ENCODE results near the gene MYLK2.

- TF ChIP-seq RARB (CRISPR knock-in tag; IDR thresholded peaks at IDR 0.05), result no peak
- TF ChIP-seq CSRNP3 (CRISPR knock-in tag; IDR thresholded peaks at IDR 0.05), result no peak
- TF ChIP-seq TOX (CRISPR knock-in tag; IDR thresholded peaks at IDR 0.05; ENCODE audit: borderline replicate concordance), result no peak
- TF ChIP-seq ISL1 (CRISPR knock-in tag; IDR thresholded peaks at IDR 0.05), result no peak
- no peak for TF ChIP-seq CREB5 (CRISPR knock-in tag; IDR thresholded peaks at IDR 0.05; ENCODE audit: low read depth)
- TF ChIP-seq POU6F1 (CRISPR knock-in tag; IDR thresholded peaks at IDR 0.05; ENCODE audit: borderline replicate concordance, low read depth), result no peak
- TF ChIP-seq TCF4 (CRISPR knock-in tag; IDR thresholded peaks at IDR 0.05; ENCODE audit: borderline replicate concordance), result no peak
- no peak for TF ChIP-seq ZNF70 (CRISPR knock-in tag; IDR thresholded peaks at IDR 0.05)
- TF ChIP-seq ZFP3 (CRISPR knock-in tag; IDR thresholded peaks at IDR 0.05), result no peak
- TF ChIP-seq PPARA (CRISPR knock-in tag; IDR thresholded peaks at IDR 0.05; ENCODE audit: borderline replicate concordance), result no peak
- no peak for TF ChIP-seq PATZ1 (CRISPR knock-in tag; IDR thresholded peaks at IDR 0.05; ENCODE audit: borderline replicate concordance)
- no peak for TF ChIP-seq ESRRG (CRISPR knock-in tag; IDR thresholded peaks at IDR 0.05)
- no peak for TF ChIP-seq TSHZ2 (CRISPR knock-in tag; IDR thresholded peaks at IDR 0.05)
These were observed 23.5 kb downstream of the MYLK2 start for GRCh38 chr20:31842471-31843157.

Measured in SK-N-SH treated with all-trans-retinoic acid at 6 μM for 48 hours (cell line).